Neural cell (in vitro differentiated cells): Measurements from ENCODE around the gene FBXL22.

Experiments
- EP300 ChIP-seq: fragments of 450-650 bp; conservative IDR thresholded peaks from 2 replicates; pipeline ENCODE4 v1.6.1; 2014; ENCODE audit warnings: antibody characterized with exemption, mild to moderate bottlenecking, moderate library complexity; ENCODE audit not compliant: poor library complexity, severe bottlenecking
- EZH2 ChIP-seq: fragments of 200-600, 300-800 bp; shearing (Covaris generic), sonication (generic); IDR thresholded peaks from 2 replicates; pipeline ENCODE4 v1.6.1; 2014; ENCODE audit warnings: antibody characterized with exemption, low read length, borderline replicate concordance, mild to moderate bottlenecking; ENCODE audit not compliant: insufficient read depth, poor library complexity, severe bottlenecking
- MXI1 ChIP-seq: fragments of 450-650 bp; conservative IDR thresholded peaks from 2 replicates; pipeline ENCODE4 v1.6.1; 2014; ENCODE audit warnings: antibody characterized with exemption, mild to moderate bottlenecking; ENCODE audit not compliant: poor library complexity, severe bottlenecking
- POLR2AphosphoS5 ChIP-seq: IDR thresholded peaks from 2 replicates; pipeline ENCODE4 v1.6.1; 2012
- RAD21 ChIP-seq: fragments of 450-650 bp; conservative IDR thresholded peaks from 2 replicates; pipeline ENCODE4 v1.6.1; 2014; ENCODE audit warnings: antibody characterized with exemption, mild to moderate bottlenecking, moderate library complexity
- REST ChIP-seq: IDR thresholded peaks from 2 replicates; pipeline ENCODE4 v1.6.1; 2012; ENCODE audit warnings: borderline replicate concordance
- TAF1 ChIP-seq: IDR thresholded peaks from 2 replicates; pipeline ENCODE4 v1.6.1; 2012; ENCODE audit warnings: low read depth
- TF ChIP-seq, protein P1 (sequence below): fragments of 450-650 bp; IDR thresholded peaks from 2 replicates; pipeline ENCODE4 v1.5.1; 2014; ENCODE audit warnings: antibody characterized with exemption, mild to moderate bottlenecking, moderate library complexity; ENCODE audit not compliant: poor library complexity, severe bottlenecking

GRCh38 chr15:63556736-63557135 lies 40.5 kb upstream of the FBXL22 start:
- TF ChIP-seq, protein P1, sequence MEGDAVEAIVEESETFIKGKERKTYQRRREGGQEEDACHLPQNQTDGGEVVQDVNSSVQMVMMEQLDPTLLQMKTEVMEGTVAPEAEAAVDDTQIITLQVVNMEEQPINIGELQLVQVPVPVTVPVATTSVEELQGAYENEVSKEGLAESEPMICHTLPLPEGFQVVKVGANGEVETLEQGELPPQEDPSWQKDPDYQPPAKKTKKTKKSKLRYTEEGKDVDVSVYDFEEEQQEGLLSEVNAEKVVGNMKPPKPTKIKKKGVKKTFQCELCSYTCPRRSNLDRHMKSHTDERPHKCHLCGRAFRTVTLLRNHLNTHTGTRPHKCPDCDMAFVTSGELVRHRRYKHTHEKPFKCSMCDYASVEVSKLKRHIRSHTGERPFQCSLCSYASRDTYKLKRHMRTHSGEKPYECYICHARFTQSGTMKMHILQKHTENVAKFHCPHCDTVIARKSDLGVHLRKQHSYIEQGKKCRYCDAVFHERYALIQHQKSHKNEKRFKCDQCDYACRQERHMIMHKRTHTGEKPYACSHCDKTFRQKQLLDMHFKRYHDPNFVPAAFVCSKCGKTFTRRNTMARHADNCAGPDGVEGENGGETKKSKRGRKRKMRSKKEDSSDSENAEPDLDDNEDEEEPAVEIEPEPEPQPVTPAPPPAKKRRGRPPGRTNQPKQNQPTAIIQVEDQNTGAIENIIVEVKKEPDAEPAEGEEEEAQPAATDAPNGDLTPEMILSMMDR = no peak
- no peak for TF ChIP-seq EZH2
- no peak for TF ChIP-seq EP300
- no peak for TF ChIP-seq POLR2AphosphoS5
- TF ChIP-seq TAF1 = no peak
- TF ChIP-seq MXI1 = no peak
- TF ChIP-seq REST = no peak
- no peak for TF ChIP-seq RAD21
